CD4-positive, alpha-beta T cell treated with Interleukin-6 for 4 hours (primary cell): Measurements from ENCODE around the gene BFSP1.

Experiments
- DNase-seq: peaks from one replicate; pipeline ENCODE4 v3.0.0-alpha.2; 2020; ENCODE audit warnings: mixed read lengths

The BFSP1 gene

GRCh38 chr20:17519606-17520285 is 11.4 kb downstream of the BFSP1 start:
- no peak for DNase-seq

- no peak for DNase-seq
Measured at GRCh38 chr20:17518339-17519052, 12.7 kb downstream of the BFSP1 start.

GRCh38 chr20:17515053-17515452 is 16.1 kb downstream of the BFSP1 start:
- no peak for DNase-seq

- DNase-seq: no peak
Measured at GRCh38 chr20:17513939-17514338, 17.2 kb downstream of the BFSP1 start.

- no peak for DNase-seq
Measured at GRCh38 chr20:17511401-17511800, 19.8 kb downstream of the BFSP1 start.

GRCh38 chr20:17510548-17510947 is 20.6 kb downstream of the BFSP1 start:
- DNase-seq: no peak

DNA sequence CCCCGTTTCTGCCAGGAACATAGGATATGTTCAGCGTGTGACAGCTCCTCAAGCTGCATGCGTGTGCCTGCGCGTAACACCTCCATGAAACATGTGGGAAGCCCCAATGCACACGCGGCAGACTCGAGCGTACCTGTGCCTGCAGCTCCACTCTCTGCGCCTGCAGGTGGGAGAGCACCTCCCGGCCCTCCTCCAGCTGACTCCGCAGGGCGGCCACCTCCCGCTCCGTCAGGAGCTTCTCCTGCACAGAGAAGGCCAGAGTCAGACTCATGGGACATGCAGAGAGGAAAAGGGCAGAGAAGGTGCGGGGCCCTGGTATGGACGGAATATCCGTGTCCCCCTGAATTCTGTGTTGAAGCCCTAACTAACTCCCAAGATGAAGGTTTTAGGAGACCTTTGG is 22.4 kb downstream of the BFSP1 start:
- no peak for DNase-seq

- DNase-seq: no peak
Measured at GRCh38 chr20:17507531-17507930, 23.6 kb downstream of the BFSP1 start.

DNA sequence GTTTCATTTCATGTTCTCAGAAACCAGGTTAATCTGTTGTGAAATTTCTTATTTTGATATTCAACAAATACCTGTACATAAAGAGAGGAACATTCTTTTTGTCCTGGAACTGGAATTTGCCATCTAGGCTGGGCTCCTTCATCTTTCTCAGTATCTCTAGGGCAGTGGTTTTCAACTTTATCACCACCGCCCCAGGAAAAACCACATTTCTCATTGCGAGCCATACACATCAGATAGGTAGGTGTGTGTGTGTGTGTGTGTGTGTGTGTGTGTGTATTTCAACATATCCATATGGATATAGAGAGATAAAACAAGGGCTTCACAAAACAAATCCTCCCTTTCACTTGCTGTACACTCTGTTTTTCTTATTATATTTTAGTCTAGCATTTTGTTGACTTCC is 24.1 kb downstream of the BFSP1 start:
- no peak for DNase-seq

DNA sequence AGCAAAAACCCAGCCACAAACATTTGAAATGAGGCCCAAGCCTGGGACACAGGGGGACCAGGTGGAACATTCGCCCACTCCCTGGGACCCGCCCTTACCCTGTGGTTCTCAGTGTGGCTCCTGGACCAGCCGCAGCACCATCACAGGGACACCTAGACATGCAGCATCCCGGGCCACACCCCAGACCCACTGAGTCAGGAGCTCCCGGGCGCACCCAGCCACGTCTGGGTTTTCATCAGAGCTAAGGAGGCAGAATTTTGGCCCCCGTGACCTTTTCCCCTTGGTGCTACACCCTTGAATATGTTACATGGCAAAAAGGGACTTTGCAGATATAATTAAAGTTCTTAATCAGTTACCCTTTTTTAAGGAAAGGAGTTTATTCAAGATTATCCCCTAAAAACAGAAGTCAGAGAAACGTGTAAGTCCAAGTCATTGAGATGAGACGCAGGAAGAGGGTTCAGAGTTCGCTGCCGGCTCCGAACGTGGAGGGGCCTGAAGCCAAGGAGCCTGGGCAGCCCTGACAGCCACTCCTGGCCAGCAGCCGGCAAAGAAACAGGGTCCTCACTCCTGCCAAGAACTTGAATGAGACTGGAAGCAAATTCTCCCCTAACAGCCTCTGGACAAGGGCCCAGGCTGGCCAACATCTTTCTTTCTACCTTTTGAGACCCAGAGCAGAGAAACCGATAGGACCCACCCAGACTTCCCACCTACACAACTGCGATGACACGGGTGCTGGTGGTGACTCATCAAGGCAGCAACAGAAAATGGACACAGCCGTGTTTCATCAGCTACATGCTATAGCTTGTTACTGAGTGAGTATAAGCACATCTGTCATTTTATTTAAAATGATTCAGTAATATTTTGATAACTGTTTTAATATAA is 25.3 kb downstream of the BFSP1 start:
- DNase-seq: peak; percentile 48

GRCh38 chr20:17504898-17505635 is 26.1 kb downstream of the BFSP1 start:
- DNase-seq: peak; percentile 52

DNA sequence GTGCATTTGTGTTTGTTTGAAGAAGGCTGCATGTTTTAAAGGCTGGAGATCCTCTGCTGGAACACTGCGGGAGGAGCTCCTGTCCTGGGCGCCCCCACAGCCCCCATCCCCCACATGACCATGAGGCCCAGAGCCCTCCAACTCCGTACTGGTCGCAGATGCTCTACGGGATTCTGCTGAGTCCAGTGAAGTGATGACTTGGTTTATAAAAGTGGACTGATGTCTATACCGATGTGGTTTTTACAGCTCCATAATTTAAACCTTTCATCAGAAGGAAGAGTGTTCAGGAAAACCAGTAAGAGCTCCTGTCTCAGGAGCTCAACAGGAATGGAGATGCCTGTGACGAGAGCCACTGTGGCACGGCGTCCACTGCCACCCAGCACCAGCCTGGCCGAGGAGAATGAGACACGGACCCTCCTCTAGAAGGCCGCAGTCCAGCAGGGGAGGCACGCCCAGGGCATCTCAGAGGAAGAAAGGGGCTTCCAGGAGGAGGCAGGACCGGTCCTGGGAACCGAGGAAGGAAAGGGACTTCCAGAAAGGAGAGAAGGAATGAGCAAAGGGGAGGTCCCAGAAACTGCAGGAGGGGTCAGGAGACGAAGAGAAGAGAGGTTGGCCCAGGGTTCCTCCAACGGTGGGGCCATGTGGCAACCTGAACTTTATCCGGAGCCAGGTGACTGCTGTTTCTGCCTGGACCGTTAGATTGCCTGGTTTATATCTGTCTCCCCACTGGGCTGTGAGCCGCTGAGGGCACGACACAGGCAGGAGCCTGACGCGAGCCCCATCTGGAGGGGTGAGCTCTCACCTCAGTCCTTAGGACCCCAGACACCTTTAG is 26.9 kb downstream of the BFSP1 start:
- peak; percentile 29 for DNase-seq

DNA sequence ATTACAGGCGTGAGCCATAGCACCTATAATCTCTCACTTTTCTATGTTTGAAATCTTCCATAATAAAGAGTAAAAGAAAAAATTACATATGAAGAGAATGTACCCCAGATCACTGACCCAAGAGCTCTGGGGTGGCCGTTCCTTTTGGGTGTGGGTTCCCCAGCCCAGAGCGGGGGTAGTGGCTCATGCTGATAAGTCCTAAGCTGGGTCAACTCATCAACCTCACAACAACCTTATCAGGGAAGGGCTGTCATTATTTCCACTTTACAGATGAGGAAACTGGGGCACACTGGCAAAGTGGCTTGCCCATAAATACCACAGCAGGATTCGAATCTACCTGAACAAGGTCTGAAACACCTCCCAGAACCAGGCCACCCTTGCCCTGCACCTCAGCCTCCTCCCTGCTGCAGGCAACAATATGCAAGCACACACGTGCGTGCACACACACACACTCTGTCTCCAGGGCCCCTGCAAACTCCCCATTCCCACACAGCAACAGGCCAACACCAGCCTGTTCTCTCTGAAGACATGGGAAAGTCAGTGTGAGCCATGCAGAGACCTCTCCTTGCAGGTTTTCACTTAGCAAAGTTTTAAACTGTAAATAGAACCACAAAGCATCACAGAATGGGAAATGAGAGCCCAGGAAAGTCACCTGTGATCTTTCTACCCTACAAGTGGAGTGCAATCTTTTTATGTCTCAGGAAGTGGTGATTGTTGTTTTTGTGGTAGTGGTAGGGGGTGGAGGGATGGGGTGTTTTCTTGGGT is 27.7 kb downstream of the BFSP1 start:
- DNase-seq: no peak

- no peak for DNase-seq
Measured at GRCh38 chr20:17502105-17502504, 29.1 kb downstream of the BFSP1 start.

- DNase-seq: no peak
Measured at GRCh38 chr20:17501701-17502100, 29.5 kb downstream of the BFSP1 start.

- DNase-seq: no peak
Measured at GRCh38 chr20:17500826-17501225, 30.4 kb downstream of the BFSP1 start.

DNA sequence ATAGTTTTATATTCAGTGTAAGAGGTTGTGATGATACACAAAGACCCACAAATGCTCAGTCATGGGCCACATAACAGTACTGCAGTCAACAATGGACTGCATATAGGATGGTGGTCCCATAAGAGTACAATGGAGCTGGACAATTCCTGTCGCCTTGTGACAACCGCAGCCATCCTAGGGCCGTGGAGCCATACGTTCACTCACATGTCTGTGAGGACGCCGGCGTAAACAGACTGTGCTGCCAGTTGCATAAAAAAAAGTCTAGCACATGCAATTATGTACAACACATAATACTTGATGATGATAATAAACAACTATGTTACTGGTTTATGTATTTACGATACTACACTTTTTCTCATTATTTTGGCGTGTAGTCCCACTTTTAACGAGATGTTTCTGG is 30.9 kb downstream of the BFSP1 start:
- DNase-seq: no peak

GRCh38 chr20:17499041-17499440 is 32.1 kb downstream of the BFSP1 start:
- DNase-seq: no peak

- DNase-seq: no peak
Measured at GRCh38 chr20:17498641-17499040, 32.5 kb downstream of the BFSP1 start.

- DNase-seq: no peak
Measured at GRCh38 chr20:17497821-17498580, 33.2 kb downstream of the BFSP1 start.
